Right renal pelvis (tissue), 4 donors: ENCODE results near the gene PGAP2. TPM values are rescaled to one million over a fixed set of nuclear protein-coding genes. Genes with fewer than 3 reads are reported as not detected.
"Not testable (repeated sequence)": the region's sequence is repeated elsewhere in the genome, so short reads cannot be mapped to it uniquely, and the experiment has no call there.

ENCODE experiments used
- DNase-seq, 4 donors: peaks; one replicate each; pipeline ENCODE4 v3.0.0-alpha.2; 2013; ENCODE audit warnings: low read depth in 4 of 4, low spot score in 3 of 4, missing footprints in 1 of 4
- polyA plus RNA-seq, 4 donors: library from polyadenylated mRNA; unstranded; fragments of 120-200 nt; gene quantifications; one replicate each; pipeline ENCODE4 v1.2.1, GENCODE V29; 2013; ENCODE audit not compliant: insufficient read length in 4 of 4

Gene PGAP2
- 10 to 100 TPM; 33.3 to 44.2 (median 37.2) TPM for polyA plus RNA-seq

DNA sequence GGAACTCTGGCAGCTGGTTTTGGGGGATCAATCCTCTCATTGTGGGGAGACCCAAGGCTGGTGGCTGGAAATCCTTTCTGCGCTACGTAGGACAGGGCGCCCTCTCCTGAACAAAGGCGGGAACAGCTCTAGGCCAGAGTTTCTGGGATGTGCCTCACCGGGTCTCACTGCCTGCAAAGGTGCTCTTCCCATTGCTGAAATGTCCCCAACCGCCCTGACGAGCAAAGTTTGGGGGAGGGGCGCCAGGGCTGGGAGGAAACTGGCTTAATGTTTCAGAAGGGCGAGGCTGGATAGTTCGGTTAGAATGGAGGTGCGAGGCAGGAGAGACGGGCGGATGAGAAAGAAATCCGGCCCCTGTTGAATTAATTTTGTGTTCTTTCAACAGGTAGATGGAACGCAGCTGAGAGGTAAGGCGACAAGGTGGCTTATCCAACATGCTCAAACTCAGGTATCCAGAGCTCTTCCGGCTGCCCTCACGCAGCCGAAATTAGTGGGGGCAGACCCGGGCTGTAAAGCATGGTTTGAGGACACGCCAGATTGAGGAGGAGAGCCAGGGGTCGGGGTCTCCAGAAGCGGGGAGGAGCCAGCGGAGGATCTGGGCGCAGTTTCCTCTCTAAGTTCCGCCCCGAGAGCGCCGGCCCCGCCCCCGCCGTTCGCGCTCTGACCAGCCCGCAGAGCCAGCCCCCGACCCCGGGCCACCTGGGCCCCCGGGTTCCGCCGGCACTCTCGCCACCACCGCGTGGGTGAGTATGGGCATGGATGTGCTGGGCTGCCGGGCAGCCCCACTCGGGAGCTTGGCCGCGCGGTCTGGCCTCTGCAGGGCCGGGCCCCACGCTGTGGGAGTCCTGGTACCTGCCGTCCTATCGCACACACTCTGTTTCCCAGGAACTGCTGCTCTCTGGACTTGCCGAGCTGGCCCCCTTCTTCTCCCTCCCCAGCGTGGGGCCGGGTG is at the start of gene PGAP2:
PGAP2 (plus strand) TSS at position 652 of the 952 bp plus-strand sequence. CDS start 2,700 bp downstream, outside the sequence.
- DNase-seq: peak in 2 of 4 donors; percentile 51 to 55

DNA sequence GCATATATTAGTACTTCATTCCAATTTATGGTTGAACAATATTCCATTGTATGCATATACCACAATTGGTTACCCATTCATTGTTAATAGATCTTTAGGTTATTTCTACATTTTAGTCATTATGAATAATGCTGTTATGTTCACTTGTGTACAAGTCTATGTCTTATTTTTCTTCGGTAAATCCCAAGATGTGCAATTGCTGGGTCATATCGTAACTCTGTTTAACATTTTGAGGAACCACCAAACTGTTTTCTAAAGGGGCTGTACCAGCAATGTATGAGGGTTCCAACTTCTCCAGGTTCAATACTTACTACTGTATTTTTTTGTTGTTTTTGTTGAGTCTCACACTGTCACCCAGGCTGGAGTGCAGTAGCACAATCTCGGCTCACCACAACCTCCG is 44.1 kb upstream of the PGAP2 start:
- no peak for DNase-seq

DNA sequence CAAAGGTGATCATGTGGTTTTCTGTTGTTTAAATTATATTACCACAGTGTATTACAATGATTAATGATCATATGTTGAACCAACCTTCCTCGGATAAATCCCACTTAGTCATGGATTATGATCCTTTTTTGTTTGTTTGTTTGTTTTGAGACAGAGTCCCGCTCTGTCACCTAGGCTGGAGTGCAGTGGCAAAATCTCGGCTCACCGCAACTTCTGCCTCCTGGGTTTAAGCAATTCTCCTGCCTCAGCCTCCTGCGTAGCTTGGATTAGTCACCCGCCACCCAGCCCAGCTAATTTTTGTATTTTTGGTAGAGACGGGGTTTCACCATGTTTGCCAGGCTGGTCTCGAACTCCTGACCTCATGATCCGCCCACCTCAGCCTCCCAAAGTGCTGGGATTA is 41.5 kb upstream of the PGAP2 start:
- DNase-seq: not testable (repeated sequence)

- DNase-seq: no peak
Measured at GRCh38 chr11:3767536-3767935, 40.8 kb upstream of the PGAP2 start.

GRCh38 chr11:3773180-3773579 is 35.2 kb upstream of the PGAP2 start:
- no peak for DNase-seq

- DNase-seq: no peak
Measured at GRCh38 chr11:3775736-3776406, 32.5 kb upstream of the PGAP2 start.

DNA sequence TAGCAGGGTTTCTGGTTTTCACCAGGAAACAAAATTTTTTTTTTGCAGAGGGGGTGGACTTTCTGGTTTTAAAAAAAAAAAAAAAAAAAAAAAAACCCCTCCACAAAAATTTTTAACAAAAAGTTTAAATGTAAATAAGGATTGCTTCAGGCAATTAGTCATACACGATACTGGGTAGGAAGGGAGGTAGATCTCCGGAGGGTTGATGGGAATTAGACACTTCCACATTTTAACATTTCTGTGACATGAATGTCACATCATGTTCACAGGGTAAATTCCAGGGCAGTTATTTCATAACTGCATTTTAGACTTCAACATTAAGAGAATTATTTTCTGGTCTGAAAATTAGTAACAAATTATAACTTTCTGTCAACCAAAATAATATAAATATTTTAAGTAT is 26.9 kb upstream of the PGAP2 start:
- no peak for DNase-seq

DNA sequence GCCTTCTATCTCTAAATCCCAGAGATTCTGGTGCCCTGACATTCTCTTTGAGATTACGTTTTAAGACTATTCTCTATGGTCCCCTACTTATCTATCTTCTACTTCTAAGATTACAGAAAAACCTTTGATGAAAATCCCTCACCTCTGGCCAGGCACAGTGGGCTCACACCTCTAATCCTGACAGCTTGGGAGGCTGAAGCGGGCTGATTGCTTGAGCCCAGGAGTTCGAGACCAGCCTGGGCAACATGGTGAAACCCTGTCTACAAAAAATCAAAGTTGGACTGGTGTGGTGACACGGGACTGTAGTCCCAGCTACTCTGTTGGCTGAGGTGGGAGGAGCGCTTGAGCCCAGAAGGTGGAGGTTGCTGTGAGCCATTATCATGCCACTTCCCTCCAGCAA is 25.4 kb upstream of the PGAP2 start:
- DNase-seq: no peak

GRCh38 chr11:3783611-3784010 is 24.7 kb upstream of the PGAP2 start:
- no peak for DNase-seq

DNA sequence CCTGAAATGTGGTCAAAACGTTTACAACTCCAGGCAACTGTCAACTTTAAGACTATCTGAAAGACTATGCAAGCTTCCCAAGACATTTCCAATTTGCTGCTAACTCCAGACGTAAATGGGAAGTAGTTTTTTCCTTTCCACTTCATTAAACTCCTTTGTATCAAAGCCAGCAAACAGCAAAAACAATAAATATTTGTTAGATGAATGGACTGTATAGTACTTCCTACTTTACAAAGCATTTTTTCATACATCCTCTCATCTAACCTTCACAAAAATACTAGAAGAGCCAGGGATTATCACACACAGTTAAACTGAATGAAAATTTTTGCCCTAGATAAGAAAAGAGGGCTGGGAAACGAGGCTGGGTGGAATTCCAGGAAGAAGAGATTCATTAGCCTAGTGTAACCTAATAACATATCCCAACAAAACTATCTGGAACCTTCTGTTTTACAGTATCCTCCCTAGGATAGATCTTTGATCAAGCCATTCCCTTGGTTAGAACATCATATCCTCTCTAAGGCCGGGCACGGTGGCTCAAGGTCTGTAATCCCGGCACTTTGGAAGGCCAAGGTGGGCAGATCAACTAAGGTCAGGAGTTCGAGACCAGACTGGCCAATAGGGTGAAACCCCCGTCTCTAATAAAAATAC is 21.5 kb upstream of the PGAP2 start:
- no peak for DNase-seq

DNA sequence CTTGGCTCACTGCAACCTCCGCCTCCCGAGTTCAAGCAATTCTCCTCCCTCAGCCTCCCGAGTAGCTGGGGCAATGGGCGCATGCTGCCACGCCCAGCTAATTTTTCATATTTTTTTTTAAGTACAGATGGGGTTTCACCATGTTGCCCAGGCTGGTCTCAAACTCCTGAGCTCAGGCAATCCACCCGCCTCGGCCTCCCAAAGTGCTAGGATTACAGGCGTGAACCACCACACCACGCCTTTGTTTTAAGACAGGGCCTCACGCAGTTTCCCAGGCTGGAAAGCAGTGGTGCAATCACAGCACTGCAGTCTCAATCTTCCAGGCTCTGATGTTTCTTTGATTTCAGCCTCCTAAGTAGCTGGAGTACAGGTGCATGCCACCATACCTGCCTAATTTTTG is 14.0 kb upstream of the PGAP2 start:
- not testable (repeated sequence) for DNase-seq

DNA sequence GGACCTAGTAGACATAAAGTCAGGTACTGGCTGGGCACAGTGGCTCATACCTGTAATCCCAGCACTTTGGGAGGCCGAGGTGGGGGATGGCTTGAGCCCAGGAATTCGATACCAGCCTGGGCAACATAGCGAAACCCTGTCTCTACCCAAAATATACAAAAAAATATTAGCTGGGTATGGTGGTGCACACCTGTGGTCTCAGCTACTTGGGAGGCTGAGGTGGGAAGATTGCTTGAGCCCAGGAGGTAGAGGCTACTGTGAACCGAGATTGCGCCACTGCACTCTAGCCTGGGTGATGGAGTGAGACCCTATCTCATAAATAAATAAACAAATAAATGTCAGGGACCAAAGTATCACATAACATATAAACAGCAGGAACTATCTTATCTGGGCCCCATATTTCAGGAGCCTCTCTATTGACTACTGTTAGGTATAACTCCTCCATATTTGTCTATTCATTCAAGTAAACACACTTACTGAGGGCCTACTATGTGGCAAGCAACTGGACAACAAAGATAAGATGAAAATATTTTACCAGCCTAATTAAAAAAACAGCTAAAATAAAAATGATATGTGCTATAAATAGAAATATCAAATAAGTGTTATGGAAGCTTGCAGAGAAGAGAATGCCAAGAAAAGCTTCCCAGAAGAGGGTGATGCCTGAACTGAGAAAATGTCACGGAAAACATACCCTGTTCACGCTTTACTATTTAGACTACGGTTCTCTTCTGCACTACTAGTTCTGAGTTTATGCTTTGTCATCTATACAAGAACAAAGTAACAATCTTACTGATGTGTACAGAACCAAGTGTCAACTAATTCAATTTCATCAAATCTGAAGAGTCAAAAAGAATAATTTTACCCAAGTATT is 13.0 kb upstream of the PGAP2 start:
- DNase-seq: no peak

DNA sequence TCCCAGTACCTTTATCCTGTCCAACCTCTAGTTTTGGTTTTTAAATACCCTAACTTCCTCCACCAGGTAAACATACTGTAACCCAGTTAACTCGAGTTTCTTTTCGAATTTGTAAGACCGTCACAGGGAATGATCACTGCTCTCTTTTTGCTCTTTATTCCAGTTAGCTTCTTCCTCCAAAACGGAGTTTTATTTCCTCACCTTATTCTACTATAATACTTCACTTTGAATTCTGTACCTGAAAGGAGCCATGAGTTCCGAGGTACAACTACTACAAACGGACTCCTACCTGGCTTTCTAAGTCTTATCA is 12.4 kb upstream of the PGAP2 start:
- no peak for DNase-seq

GRCh38 chr11:3796346-3796745 is 12.0 kb upstream of the PGAP2 start:
- no peak for DNase-seq

GRCh38 chr11:3796801-3797328 is 11.5 kb upstream of the PGAP2 start:
- DNase-seq: peak in 1 of 4 donors; percentile 26

- DNase-seq: peak; percentile 99
Measured at GRCh38 chr11:3797329-3798090, 10.8 kb upstream of the PGAP2 start, which contains the start of gene NUP98. Gene NUP98 (minus strand): TSS chr11:3797554. CDS start chr11:3782117, 15,437 bp downstream.

DNA sequence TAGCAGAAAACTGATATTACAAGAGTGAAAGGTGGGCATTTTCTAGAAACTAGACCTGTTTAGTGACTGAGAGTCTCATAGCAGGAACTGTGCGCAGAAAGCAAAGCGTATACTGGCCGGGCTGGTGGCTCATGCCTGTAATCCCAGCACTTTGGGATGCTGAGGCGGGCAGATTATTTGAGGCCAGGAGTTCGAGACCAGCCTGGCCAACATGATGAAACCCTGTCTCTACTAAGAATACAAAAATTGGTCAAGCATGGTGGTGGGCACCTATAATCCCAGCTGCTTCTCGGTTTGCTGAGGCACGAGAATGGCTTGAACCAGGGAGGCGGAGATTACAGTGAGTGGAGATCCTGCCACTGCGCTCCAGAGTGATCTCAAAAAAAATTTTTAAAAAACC is 9.2 kb upstream of the PGAP2 start:
- no peak for DNase-seq

- no peak for DNase-seq
Measured at GRCh38 chr11:3799873-3800272, 8.5 kb upstream of the PGAP2 start.
